GM18502 (cell line): Measurements from ENCODE around the gene DYTN.

Experiments
- ATAC-seq: cut with Tn5 transposase; IDR thresholded peaks from one replicate; pipeline ENCODE4 v1.9.1; 2021; ENCODE audit warnings: mild to moderate bottlenecking; ENCODE audit not compliant: unreplicated experiment, poor library complexity

Gene DYTN

DNA sequence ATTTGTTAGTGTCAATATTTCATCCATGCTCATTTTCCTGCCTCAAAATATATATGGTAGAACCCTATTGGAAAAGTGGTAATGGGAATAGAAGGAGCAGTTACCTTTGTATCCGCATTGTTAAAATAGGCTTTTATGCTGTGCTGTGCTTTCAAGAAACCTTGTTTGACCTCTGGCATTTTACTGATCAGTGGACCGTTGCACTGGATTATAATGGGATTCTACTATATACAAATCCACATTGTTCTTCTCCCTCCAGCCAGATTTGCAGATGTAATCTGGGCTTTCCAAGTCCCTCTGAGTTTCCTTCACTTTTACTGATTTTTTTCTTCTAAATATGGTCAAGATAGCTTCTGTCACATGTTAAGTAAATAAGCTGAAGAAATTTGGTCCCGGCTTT is 99.2 kb downstream of the DYTN start:
- ATAC-seq, result no peak

DNA sequence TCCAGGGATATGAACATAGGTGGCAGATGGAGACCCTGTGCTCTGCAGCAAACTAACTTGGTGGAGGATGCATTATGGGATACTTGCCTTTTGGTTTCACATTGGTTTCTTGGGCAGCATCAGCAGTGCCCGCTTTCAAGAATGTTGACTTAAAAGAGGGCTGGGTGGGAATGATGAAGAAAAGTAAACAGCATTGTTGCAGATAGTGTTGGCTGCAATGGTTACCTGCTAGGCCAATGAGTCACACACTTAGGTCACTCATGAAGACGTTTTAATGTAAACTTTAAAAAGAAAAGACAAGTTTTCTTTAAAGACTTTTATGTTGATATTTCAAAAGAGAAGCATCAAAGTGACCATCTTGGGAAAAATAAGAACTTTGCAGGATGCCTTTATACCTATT is 102.0 kb downstream of the DYTN start:
- ATAC-seq, result no peak

DNA sequence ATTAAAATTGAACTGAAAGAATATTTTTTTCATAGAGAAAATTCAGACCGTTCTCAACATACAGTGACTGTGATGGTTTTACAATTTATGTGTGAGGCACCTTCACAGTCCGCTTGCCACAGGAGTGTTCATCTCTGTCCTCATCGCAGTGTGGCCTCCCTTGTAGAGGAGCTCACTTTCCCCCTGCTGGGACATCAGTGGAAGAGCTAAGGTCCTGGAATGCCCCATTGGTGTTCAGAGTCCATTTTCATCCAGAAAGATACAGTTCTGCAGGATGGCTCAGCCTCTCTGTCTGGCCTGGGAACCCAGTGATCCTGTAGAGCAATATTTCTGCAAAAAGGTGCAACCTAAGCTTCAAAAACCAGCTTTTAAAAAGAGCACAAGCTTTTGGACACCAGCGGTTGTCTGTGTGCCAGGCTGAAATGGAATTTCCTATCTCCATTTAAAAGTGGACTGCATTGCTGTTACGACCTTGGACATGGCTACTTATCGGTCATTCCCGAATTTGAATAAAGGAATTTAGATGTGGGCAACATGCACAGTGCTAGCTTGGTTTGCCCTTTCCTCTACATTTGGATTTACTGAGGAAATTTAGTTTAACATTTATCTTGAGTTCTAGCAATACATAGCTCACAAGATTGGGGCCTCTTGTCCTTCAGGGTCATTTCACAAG is 102.6 kb downstream of the DYTN start:
- ATAC-seq, result no peak

DNA sequence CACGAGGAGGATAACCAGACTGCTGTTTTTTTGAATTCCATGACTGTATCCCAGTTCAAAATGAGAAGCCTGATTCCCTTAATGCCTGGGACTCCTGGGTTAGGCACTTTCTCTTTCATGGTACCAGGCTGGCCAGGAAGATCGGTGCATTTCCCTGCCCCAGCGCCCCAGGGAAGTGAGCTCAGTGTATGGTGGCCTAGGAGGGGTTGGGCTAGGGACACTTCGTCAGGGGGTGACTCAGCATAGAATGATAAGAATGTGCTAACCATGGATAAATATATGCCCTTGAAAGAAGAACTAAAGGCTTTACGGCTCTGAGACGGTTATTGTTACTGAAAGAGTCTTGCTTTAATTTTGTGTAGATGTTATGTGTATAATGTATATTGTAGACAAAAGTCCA is 103.4 kb downstream of the DYTN start:
- ATAC-seq, result no peak

DNA sequence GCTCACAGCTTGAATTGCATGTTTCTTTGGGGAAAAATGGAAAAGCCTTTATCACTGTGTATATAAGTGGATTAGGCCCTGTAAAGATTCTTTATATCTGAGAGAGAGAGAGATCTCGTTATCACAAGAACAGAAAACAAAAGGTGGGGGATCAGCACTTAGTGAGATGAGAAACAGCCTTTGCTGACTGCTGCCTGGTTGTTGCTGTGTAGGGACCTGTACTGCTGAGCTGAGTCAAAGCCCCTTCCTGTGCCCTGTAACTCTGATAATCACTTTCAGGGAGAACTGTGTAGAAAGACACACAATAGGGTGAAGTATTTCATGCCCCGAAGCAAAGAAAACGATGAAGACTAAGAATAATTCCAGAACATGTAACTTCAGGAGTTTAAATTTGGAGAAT is 106.5 kb downstream of the DYTN start:
- ATAC-seq, result no peak

DNA sequence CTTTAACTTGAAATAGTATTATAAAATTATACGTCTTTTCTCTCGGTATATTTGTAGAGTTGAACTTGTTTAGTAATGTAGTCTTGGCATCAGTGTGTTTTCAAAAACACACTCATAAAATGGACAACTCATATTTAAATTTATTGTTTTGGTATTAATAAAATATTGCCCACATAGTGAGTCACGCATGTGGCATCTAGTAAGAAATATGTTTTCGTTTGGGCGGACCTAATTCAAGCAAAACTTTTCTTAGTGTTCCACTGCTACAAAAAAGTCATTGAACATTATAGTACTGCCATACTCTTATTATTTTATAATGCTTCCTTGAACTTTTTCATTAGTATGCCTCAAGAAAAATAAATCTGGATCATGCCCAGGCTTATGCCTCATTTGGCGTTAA is 107.0 kb downstream of the DYTN start:
- no peak for ATAC-seq

DNA sequence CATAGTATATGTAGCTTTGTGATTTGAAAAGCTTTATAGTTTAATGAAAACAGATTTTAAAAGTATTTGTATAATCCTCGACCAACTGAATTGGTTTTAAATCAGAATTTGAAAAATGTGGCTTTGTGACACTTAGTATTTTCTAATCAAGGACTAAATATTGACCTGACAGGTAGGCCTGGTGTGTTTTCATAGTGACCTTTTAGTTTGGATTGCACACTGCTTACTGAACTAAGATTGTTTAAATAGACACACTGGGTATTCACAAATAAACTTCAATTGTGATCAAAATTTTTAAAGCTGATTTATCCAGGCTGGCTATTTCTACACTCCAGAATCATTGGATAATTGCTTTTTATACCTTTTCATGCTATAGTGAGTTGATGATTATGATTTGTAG is 107.7 kb downstream of the DYTN start:
- no peak for ATAC-seq

DNA sequence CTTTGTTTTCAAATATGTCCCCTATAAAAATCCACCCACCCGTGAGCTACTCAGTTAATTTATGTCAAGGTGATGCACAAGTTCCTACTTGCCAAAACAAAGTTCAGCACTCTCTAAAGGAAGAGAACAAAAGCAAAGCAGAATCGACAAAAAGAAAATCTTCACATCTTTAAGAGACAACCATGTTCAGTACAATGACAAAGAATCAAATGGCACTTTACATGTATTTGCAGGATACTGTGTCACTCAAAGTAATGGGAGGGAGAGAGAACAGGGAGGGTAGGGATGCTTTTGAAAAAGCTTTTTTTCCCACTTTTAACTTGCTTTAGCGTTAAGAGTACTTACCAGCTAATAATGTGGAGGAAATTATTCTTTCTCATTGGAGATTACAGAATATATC is 115.0 kb downstream of the DYTN start:
- ATAC-seq, result no peak
